Memory B cell (primary cell): Measurements from ENCODE around the gene EFNA1.
"Not testable (repeated sequence)": the region's sequence is repeated elsewhere in the genome, so short reads cannot be mapped to it uniquely, and the experiment has no call there.

Experiments used
- ATAC-seq: fragments of 150-1000 bp; cut with Tn5 transposase; 2 replicates; pipeline ENCODE4 v1.10.0; 2021; ENCODE audit warnings: low read depth, mild to moderate bottlenecking, moderate library complexity
- DNase-seq, 2 donors: peaks; one replicate each; pipeline ENCODE4 v3.0.0; 2022; ENCODE audit warnings: low spot score in 2 of 2
- H3K27ac Mint-ChIP-seq: one replicate; pipeline ENCODE4 v1.8.0; 2022; ENCODE audit warnings: mild to moderate bottlenecking, moderate library complexity, mixed read lengths
- H3K27me3 Mint-ChIP-seq: one replicate; pipeline ENCODE4 v1.8.0; 2022; ENCODE audit warnings: mixed read lengths
- H3K36me3 Mint-ChIP-seq: one replicate; pipeline ENCODE4 v1.8.0; 2022; ENCODE audit warnings: mild to moderate bottlenecking, mixed read lengths
- H3K4me1 Mint-ChIP-seq: one replicate; pipeline ENCODE4 v1.8.0; 2022; ENCODE audit warnings: mixed read lengths
- H3K4me3 Mint-ChIP-seq: one replicate; pipeline ENCODE4 v1.8.0; 2022; ENCODE audit warnings: mild to moderate bottlenecking, moderate library complexity, mixed read lengths
- H3K9me3 Mint-ChIP-seq: one replicate; pipeline ENCODE4 v1.8.0; 2022; ENCODE audit warnings: mixed read lengths

Gene EFNA1

GRCh38 chr1:155137154-155137949, 9.7 kb downstream of the EFNA1 start:
- H3K4me1 Mint-ChIP-seq: peaks cover 24% of the 10 kb centered on the region
- H3K27me3 Mint-ChIP-seq: no peaks in the 10 kb centered on the region
- peak overlapping the region; percentile 99 for H3K27ac Mint-ChIP-seq
- H3K36me3 Mint-ChIP-seq: peaks cover 1% of the 10 kb centered on the region
- DNase-seq (no peak), ATAC-seq (no peak)
- H3K4me3 Mint-ChIP-seq: peak overlapping the region; percentile 95
- H3K9me3 Mint-ChIP-seq: no peaks in the 10 kb centered on the region

- DNase-seq: peak; percentile 75 to 87
- peak; percentile 61 for ATAC-seq
- Mint-ChIP-seq H3K4me3 (peak within 1 kb of the TSS; percentile 92), H3K27me3 (no peaks in the 10 kb centered on the region), H3K27ac (peak within 1 kb of the TSS; percentile 87), H3K4me1 (peaks cover 18% of the 10 kb centered on the region), H3K36me3 (peaks cover 1% of the 10 kb centered on the region), H3K9me3 (no peaks in the 10 kb centered on the region)
Measured at GRCh38 chr1:155139895-155140629, 12.4 kb downstream of the EFNA1 start, which contains the start of gene DPM3. DPM3 (minus strand) TSS chr1:155140531; CDS start chr1:155140240, 291 bp downstream.

GRCh38 chr1:155140630-155140953, 12.9 kb downstream of the EFNA1 start:
- peaks cover 16% of the 10 kb centered on the region for H3K4me1 Mint-ChIP-seq
- H3K36me3 Mint-ChIP-seq: peaks cover 1% of the 10 kb centered on the region
- H3K27ac Mint-ChIP-seq: peak overlapping the region; percentile 87
- ATAC-seq: no peak
- H3K9me3 Mint-ChIP-seq: no peaks in the 10 kb centered on the region
- no peak for DNase-seq
- H3K27me3 Mint-ChIP-seq: peaks cover 2% of the 10 kb centered on the region
- H3K4me3 Mint-ChIP-seq: peak overlapping the region; percentile 92

GRCh38 chr1:155141749-155142148, 14.1 kb downstream of the EFNA1 start:
- DNase-seq: no peak
- Mint-ChIP-seq H3K27ac (no peak overlapping the region), H3K9me3 (no peaks in the 10 kb centered on the region), H3K27me3 (peaks cover 3% of the 10 kb centered on the region), H3K4me1 (peaks cover 12% of the 10 kb centered on the region), H3K4me3 (no peak overlapping the region), H3K36me3 (no peaks in the 10 kb centered on the region)
- ATAC-seq: no peak

- no peak overlapping the region for H3K4me3 Mint-ChIP-seq
- ATAC-seq: no peak
Measured at GRCh38 chr1:155145491-155145890, 17.8 kb downstream of the EFNA1 start.

GRCh38 chr1:155155996-155156643, 28.4 kb downstream of the EFNA1 start:
- not testable (repeated sequence) for ATAC-seq, H3K36me3 Mint-ChIP-seq, H3K4me3 Mint-ChIP-seq, DNase-seq, H3K9me3 Mint-ChIP-seq, H3K27me3 Mint-ChIP-seq, H3K4me1 Mint-ChIP-seq, H3K27ac Mint-ChIP-seq

More at GRCh38 chr1:155145491-155145890, 17.8 kb downstream of the EFNA1 start:
- peaks cover 16% of the 10 kb centered on the region for H3K4me1 Mint-ChIP-seq
- DNase-seq: no peak
- no peak overlapping the region for H3K27ac Mint-ChIP-seq
- peaks cover 3% of the 10 kb centered on the region for H3K27me3 Mint-ChIP-seq
- H3K36me3 Mint-ChIP-seq: no peaks in the 10 kb centered on the region
- H3K9me3 Mint-ChIP-seq: no peaks in the 10 kb centered on the region

- H3K36me3 Mint-ChIP-seq: no peaks in the 10 kb centered on the region
- no peaks in the 10 kb centered on the region for H3K9me3 Mint-ChIP-seq
- no peak overlapping the region for H3K27ac Mint-ChIP-seq
- no peak for DNase-seq
- H3K4me3 Mint-ChIP-seq: no peak overlapping the region
- no peaks in the 10 kb centered on the region for H3K4me1 Mint-ChIP-seq
- ATAC-seq: no peak
- H3K27me3 Mint-ChIP-seq: no peaks in the 10 kb centered on the region
Measured at GRCh38 chr1:155158991-155159390, 31.3 kb downstream of the EFNA1 start.

- H3K36me3 Mint-ChIP-seq: no peaks in the 10 kb centered on the region
- H3K9me3 Mint-ChIP-seq: no peaks in the 10 kb centered on the region
- DNase-seq (no peak), ATAC-seq (no peak)
- H3K4me3 Mint-ChIP-seq: no peak overlapping the region
- no peak overlapping the region for H3K27ac Mint-ChIP-seq
- no peaks in the 10 kb centered on the region for H3K4me1 Mint-ChIP-seq
- no peaks in the 10 kb centered on the region for H3K27me3 Mint-ChIP-seq
Measured at GRCh38 chr1:155160128-155160527, 32.5 kb downstream of the EFNA1 start.

- not testable (repeated sequence) for H3K36me3 Mint-ChIP-seq, H3K27ac Mint-ChIP-seq, H3K27me3 Mint-ChIP-seq, H3K4me3 Mint-ChIP-seq, H3K4me1 Mint-ChIP-seq, H3K9me3 Mint-ChIP-seq, DNase-seq, ATAC-seq
Measured at GRCh38 chr1:155162631-155163030, 35.0 kb downstream of the EFNA1 start.

GRCh38 chr1:155163785-155164184, 36.1 kb downstream of the EFNA1 start:
- not testable (repeated sequence) for DNase-seq, ATAC-seq, H3K4me3 Mint-ChIP-seq, H3K27ac Mint-ChIP-seq, H3K36me3 Mint-ChIP-seq, H3K27me3 Mint-ChIP-seq, H3K9me3 Mint-ChIP-seq
- peaks cover 14% of the 10 kb centered on the region for H3K4me1 Mint-ChIP-seq

GRCh38 chr1:155164625-155165024, 36.9 kb downstream of the EFNA1 start:
- H3K27ac Mint-ChIP-seq, H3K36me3 Mint-ChIP-seq, DNase-seq, H3K9me3 Mint-ChIP-seq, H3K4me3 Mint-ChIP-seq, ATAC-seq, H3K27me3 Mint-ChIP-seq: not testable (repeated sequence)
- H3K4me1 Mint-ChIP-seq: peaks cover 14% of the 10 kb centered on the region

- no peak overlapping the region for H3K4me3 Mint-ChIP-seq
- H3K4me1 Mint-ChIP-seq: peaks cover 14% of the 10 kb centered on the region
- H3K27ac Mint-ChIP-seq: no peak overlapping the region
- no peaks in the 10 kb centered on the region for H3K9me3 Mint-ChIP-seq
- H3K36me3 Mint-ChIP-seq: peaks cover 10% of the 10 kb centered on the region
- no peak for ATAC-seq
- DNase-seq: no peak
- no peaks in the 10 kb centered on the region for H3K27me3 Mint-ChIP-seq
Measured at GRCh38 chr1:155166051-155166470, 38.4 kb downstream of the EFNA1 start.

- no peak for ATAC-seq
Measured at GRCh38 chr1:155166471-155167165, 38.9 kb downstream of the EFNA1 start.

More at GRCh38 chr1:155166471-155167165, 38.9 kb downstream of the EFNA1 start:
- Mint-ChIP-seq H3K9me3 (no peaks in the 10 kb centered on the region), H3K27me3 (no peaks in the 10 kb centered on the region), H3K4me3 (peak overlapping the region; percentile 69), H3K27ac (no peak overlapping the region), H3K36me3 (peaks cover 10% of the 10 kb centered on the region), H3K4me1 (peaks cover 14% of the 10 kb centered on the region)
- DNase-seq: no peak
